ENCODE data around the gene YPEL1. TPM values are rescaled to one million over a fixed set of nuclear protein-coding genes. Genes with fewer than 3 reads are reported as not detected.
A peak's percentile ranks its signal among the peaks of the same experiment; 100 is the strongest.

The YPEL1 gene
- total RNA-seq, 5 donors from 2014 or later (not counting 1 experiment from before 2014, with no cell fraction given), result 8.2 to 12.6 (median 9.9) TPM

GRCh38 chr22:21669026-21669425 lies 66.6 kb downstream of the YPEL1 start:
- Mint-ChIP-seq H3K36me3 (peaks cover 31% of the 10 kb centered on the region), H3K27me3 (no peaks in the 10 kb centered on the region), H3K9me3 (no peaks in the 10 kb centered on the region), H3K4me1 (peaks cover 35 to 38% (median 37%) of the 10 kb centered on the region in 3 donors), H3K27ac (no peak overlapping the region), H3K4me3 (peak overlapping the region in 1 of 3 donors; percentile 24)
- Histone ChIP-seq H3K4me3 (ENCODE audit: control insufficient read depth in 1 of 2, extremely low read depth in 1 of 2, low read length in 1 of 2) (no peak overlapping the region), H3K36me3 (ENCODE audit: control insufficient read depth in 2 of 2, extremely low read depth in 1 of 2, insufficient read depth in 1 of 2, low read length in 1 of 2) (peaks cover 9 to 46% of the 10 kb centered on the region in 2 donors), H3K9me3 (no peaks in the 10 kb centered on the region), H3K27me3 (replicated peaks in 1 of 2; ENCODE audit: control insufficient read depth in 2 of 2, extremely low read depth in 1 of 2, insufficient read depth in 2 of 2, low read length in 1 of 2) (no peaks in the 10 kb centered on the region), H3K4me1 (ENCODE audit: control insufficient read depth in 1 of 2, extremely low read depth in 1 of 2, insufficient read depth in 2 of 2, low read length in 2 of 2) (peaks cover 3 to 23% of the 10 kb centered on the region in 2 experiments), H3K27ac (ENCODE audit: low read length) (no peak overlapping the region)
- DNase-seq (no peak), ATAC-seq (replicated peaks in 1 of 4) (no peak)
- 100% methylated on average over 3 of the region's 9 CpGs for WGBS (ENCODE audit: insufficient coverage)
- CTCF ChIA-PET, result no interaction called here
- POLR2A ChIA-PET, result no interaction called here

GRCh38 chr22:21666786-21667185 lies 68.8 kb downstream of the YPEL1 start:
- WGBS (ENCODE audit: insufficient coverage), result 43% methylated on average over 12 of the region's 16 CpGs
- ATAC-seq (replicated peaks in 1 of 4) (no peak), DNase-seq (no peak)
- H3K9me3 ChIP-seq, result no peaks in the 10 kb centered on the region
- no peaks in the 10 kb centered on the region for H3K27me3 ChIP-seq (replicated peaks in 1 of 2; ENCODE audit: control insufficient read depth in 2 of 2, extremely low read depth in 1 of 2, insufficient read depth in 2 of 2, low read length in 1 of 2)
- no peaks in the 10 kb centered on the region for H3K9me3 Mint-ChIP-seq
- peak overlapping the region; percentile 97 to 99 for H3K4me3 ChIP-seq (ENCODE audit: control insufficient read depth in 1 of 2, extremely low read depth in 1 of 2, low read length in 1 of 2)
- H3K4me3 Mint-ChIP-seq, result peak overlapping the region; percentile 97 to 99 (median 98)
- ChIA-PET CTCF (interaction anchor here in 1 of 2 donors (1.5 kb wide), 1 partner anchor 36 kb away, joined by 4 read pairs; no protein-coding TSS in a partner anchor), POLR2A (interaction anchor here in 1 of 2 donors (0.5 to 0.6 kb wide), 2 partner anchors 24 to 31 kb away, joined by 4 read pairs; no protein-coding TSS in a partner anchor)
- H3K27me3 Mint-ChIP-seq, result no peaks in the 10 kb centered on the region
- no peak overlapping the region for H3K27ac ChIP-seq (ENCODE audit: low read length)
- peaks cover 14% of the 10 kb centered on the region for H3K36me3 Mint-ChIP-seq
- peaks cover 0 to 24% of the 10 kb centered on the region in 2 donors for H3K36me3 ChIP-seq (ENCODE audit: control insufficient read depth in 2 of 2, extremely low read depth in 1 of 2, insufficient read depth in 1 of 2, low read length in 1 of 2)
- H3K27ac Mint-ChIP-seq, result peak overlapping the region in 1 of 2 donors; percentile 44
- H3K4me1 ChIP-seq (ENCODE audit: control insufficient read depth in 1 of 2, extremely low read depth in 1 of 2, insufficient read depth in 2 of 2, low read length in 2 of 2), result peaks cover 3 to 23% of the 10 kb centered on the region in 2 experiments
- peaks cover 35 to 38% (median 35%) of the 10 kb centered on the region in 3 donors for H3K4me1 Mint-ChIP-seq

GRCh38 chr22:21665047-21665851 lies 70.3 kb downstream of the YPEL1 start:
- Histone ChIP-seq H3K9me3 (no peaks in the 10 kb centered on the region), H3K36me3 (ENCODE audit: control insufficient read depth in 2 of 2, extremely low read depth in 1 of 2, insufficient read depth in 1 of 2, low read length in 1 of 2) (peaks cover 0 to 8% of the 10 kb centered on the region in 2 donors), H3K4me3 (ENCODE audit: control insufficient read depth in 1 of 2, extremely low read depth in 1 of 2, low read length in 1 of 2) (peak overlapping the region; percentile 97 to 99), H3K27ac (ENCODE audit: low read length) (peak overlapping the region; percentile 83), H3K27me3 (replicated peaks in 1 of 2; ENCODE audit: control insufficient read depth in 2 of 2, extremely low read depth in 1 of 2, insufficient read depth in 2 of 2, low read length in 1 of 2) (no peaks in the 10 kb centered on the region), H3K4me1 (ENCODE audit: control insufficient read depth in 1 of 2, extremely low read depth in 1 of 2, insufficient read depth in 2 of 2, low read length in 2 of 2) (peaks cover 3 to 23% of the 10 kb centered on the region in 2 experiments)
- WGBS (ENCODE audit: insufficient coverage), result 79% methylated on average over 23 of the region's 26 CpGs
- Mint-ChIP-seq H3K9me3 (no peaks in the 10 kb centered on the region), H3K36me3 (peaks cover 3% of the 10 kb centered on the region), H3K4me3 (peak overlapping the region; percentile 97 to 99 (median 98)), H3K27me3 (no peaks in the 10 kb centered on the region), H3K4me1 (peaks cover 33 to 36% (median 35%) of the 10 kb centered on the region in 3 donors), H3K27ac (peak overlapping the region; percentile 94 to 95)
- ChIA-PET CTCF (interaction anchor here in 1 of 2 donors (0.6 to 1.5 kb wide), 3 partner anchors 9 to 34 kb away, joined by 3 to 4 read pairs (median 3); no protein-coding TSS in a partner anchor), POLR2A (no interaction called here)
- ATAC-seq (replicated peaks in 1 of 4) (no peak), DNase-seq (no peak)

GRCh38 chr22:21663738-21664137 lies 71.9 kb downstream of the YPEL1 start:
- DNase-seq, result no peak
- CTCF ChIA-PET, result interaction anchor here in 1 of 2 donors (0.7 kb wide), 1 partner anchor 41 kb away, joined by 5 read pairs; no protein-coding TSS in a partner anchor
- H3K27ac Mint-ChIP-seq, result peak overlapping the region in 1 of 2 donors; percentile 0

GRCh38 chr22:21661991-21662390 lies 73.6 kb downstream of the YPEL1 start:
- Histone ChIP-seq H3K36me3 (ENCODE audit: control insufficient read depth in 2 of 2, extremely low read depth in 1 of 2, insufficient read depth in 1 of 2, low read length in 1 of 2) (no peaks in the 10 kb centered on the region), H3K4me3 (ENCODE audit: control insufficient read depth in 1 of 2, extremely low read depth in 1 of 2, low read length in 1 of 2) (no peak overlapping the region), H3K27ac (ENCODE audit: low read length) (no peak overlapping the region), H3K27me3 (replicated peaks in 1 of 2; ENCODE audit: control insufficient read depth in 2 of 2, extremely low read depth in 1 of 2, insufficient read depth in 2 of 2, low read length in 1 of 2) (no peaks in the 10 kb centered on the region), H3K4me1 (ENCODE audit: control insufficient read depth in 1 of 2, extremely low read depth in 1 of 2, insufficient read depth in 2 of 2, low read length in 2 of 2) (peaks cover 5 to 27% of the 10 kb centered on the region in 2 experiments), H3K9me3 (no peaks in the 10 kb centered on the region)
- no peak overlapping the region for H3K4me3 Mint-ChIP-seq
- no peak overlapping the region for H3K27ac Mint-ChIP-seq
- 92% methylated on average over 2 of the region's 5 CpGs for WGBS (ENCODE audit: insufficient coverage)
- ATAC-seq (replicated peaks in 1 of 4) (no peak), DNase-seq (no peak)
- ChIA-PET CTCF (interaction anchor here in 1 of 2 donors (0.7 kb wide), 1 partner anchor 48 kb away, joined by 3 read pairs; no protein-coding TSS in a partner anchor), POLR2A (no interaction called here)
- no peaks in the 10 kb centered on the region for H3K36me3 Mint-ChIP-seq
- H3K27me3 Mint-ChIP-seq, result no peaks in the 10 kb centered on the region
- peaks cover 15 to 21% (median 20%) of the 10 kb centered on the region in 3 donors for H3K4me1 Mint-ChIP-seq
- H3K9me3 Mint-ChIP-seq, result no peaks in the 10 kb centered on the region

More at GRCh38 chr22:21663738-21664137, 71.9 kb downstream of the YPEL1 start:
- H3K27me3 ChIP-seq (replicated peaks in 1 of 2; ENCODE audit: control insufficient read depth in 2 of 2, extremely low read depth in 1 of 2, insufficient read depth in 2 of 2, low read length in 1 of 2), result no peaks in the 10 kb centered on the region
- ATAC-seq (replicated peaks in 1 of 4), result no peak
- Mint-ChIP-seq H3K9me3 (no peaks in the 10 kb centered on the region), H3K4me1 (peaks cover 22 to 30% (median 29%) of the 10 kb centered on the region in 3 donors), H3K27me3 (no peaks in the 10 kb centered on the region), H3K4me3 (peak overlapping the region; percentile 2 to 60 (median 35)), H3K36me3 (no peaks in the 10 kb centered on the region)
- 83% methylated on average over 2 of the region's 2 CpGs for WGBS (ENCODE audit: insufficient coverage)
- no peaks in the 10 kb centered on the region for H3K36me3 ChIP-seq (ENCODE audit: control insufficient read depth in 2 of 2, extremely low read depth in 1 of 2, insufficient read depth in 1 of 2, low read length in 1 of 2)
- no peak overlapping the region for H3K27ac ChIP-seq (ENCODE audit: low read length)
- no peak overlapping the region for H3K4me3 ChIP-seq (ENCODE audit: control insufficient read depth in 1 of 2, extremely low read depth in 1 of 2, low read length in 1 of 2)
- H3K9me3 ChIP-seq, result no peaks in the 10 kb centered on the region
- POLR2A ChIA-PET, result no interaction called here
- peaks cover 3 to 23% of the 10 kb centered on the region in 2 experiments for H3K4me1 ChIP-seq (ENCODE audit: control insufficient read depth in 1 of 2, extremely low read depth in 1 of 2, insufficient read depth in 2 of 2, low read length in 2 of 2)

GRCh38 chr22:21660904-21661303 lies 74.7 kb downstream of the YPEL1 start:
- DNase-seq (no peak), ATAC-seq (replicated peaks in 1 of 4) (no peak)
- H3K27ac ChIP-seq (ENCODE audit: low read length), result no peak overlapping the region
- WGBS (ENCODE audit: insufficient coverage), result 72% methylated on average over 6 of the region's 7 CpGs
- H3K27me3 ChIP-seq (replicated peaks in 1 of 2; ENCODE audit: control insufficient read depth in 2 of 2, extremely low read depth in 1 of 2, insufficient read depth in 2 of 2, low read length in 1 of 2), result no peaks in the 10 kb centered on the region
- no peaks in the 10 kb centered on the region for H3K36me3 ChIP-seq (ENCODE audit: control insufficient read depth in 2 of 2, extremely low read depth in 1 of 2, insufficient read depth in 1 of 2, low read length in 1 of 2)
- no peak overlapping the region for H3K4me3 Mint-ChIP-seq
- POLR2A ChIA-PET, result no interaction called here
- H3K27me3 Mint-ChIP-seq, result no peaks in the 10 kb centered on the region
- peaks cover 8 to 29% of the 10 kb centered on the region in 2 experiments for H3K4me1 ChIP-seq (ENCODE audit: control insufficient read depth in 1 of 2, extremely low read depth in 1 of 2, insufficient read depth in 2 of 2, low read length in 2 of 2)
- H3K27ac Mint-ChIP-seq, result no peak overlapping the region
- H3K36me3 Mint-ChIP-seq, result no peaks in the 10 kb centered on the region
- H3K4me3 ChIP-seq (ENCODE audit: control insufficient read depth in 1 of 2, extremely low read depth in 1 of 2, low read length in 1 of 2), result no peak overlapping the region
- H3K9me3 ChIP-seq, result no peaks in the 10 kb centered on the region
- H3K9me3 Mint-ChIP-seq, result no peaks in the 10 kb centered on the region
- CTCF ChIA-PET, result no interaction called here
- peaks cover 21 to 23% (median 22%) of the 10 kb centered on the region in 3 donors for H3K4me1 Mint-ChIP-seq

All from T-cell (primary cell).